Loucy (cell line): ENCODE measurements around the gene SCN7A.

Source experiments
- CTCF ChIP-seq: fragments of 200-600 bp; sonication (generic); conservative IDR thresholded peaks from 2 replicates; pipeline ENCODE4 v1.5.1; 2014; ENCODE audit warnings: mild to moderate bottlenecking, antibody characterized with exemption, low read length
- EZH2phosphoT487 ChIP-seq: fragments of 200-600 bp; IDR thresholded peaks from 2 replicates; pipeline ENCODE4 v1.6.1; 2018; ENCODE audit warnings: antibody characterized with exemption, mild to moderate bottlenecking, moderate library complexity, borderline replicate concordance

DNA sequence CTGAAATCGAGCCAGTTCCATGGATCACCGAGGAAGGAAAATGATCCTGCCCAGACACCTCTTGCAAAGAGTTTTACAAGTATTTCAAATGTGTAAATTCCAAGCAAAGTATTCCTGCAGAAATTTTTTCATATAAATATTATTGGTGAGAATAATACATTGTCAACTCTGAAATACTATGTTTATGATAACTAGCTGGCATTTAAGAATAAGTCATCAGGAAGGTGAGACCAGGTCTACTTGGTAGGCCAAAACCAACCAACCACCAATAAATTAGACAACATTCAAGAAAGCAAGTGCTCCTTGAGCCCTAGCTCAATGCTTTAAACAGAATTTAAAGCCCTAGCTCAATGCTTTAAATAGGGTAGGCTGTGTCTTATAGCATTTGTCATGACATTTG, 21.7 kb downstream of the SCN7A start:
- no peak for TF ChIP-seq CTCF
- no peak for TF ChIP-seq EZH2phosphoT487
